GM18526 (cell line): ENCODE measurements around the gene RGS12.

Source experiments
- POLR2A ChIP-seq: IDR thresholded peaks from 3 replicates; pipeline ENCODE4 v1.6.1; 2011; ENCODE audit not compliant: insufficient read length; ENCODE audit errors: extremely low read depth

RGS12 gene

GRCh38 chr4:3304831-3305609 lies 12.2 kb downstream of the RGS12 start:
- no peak for TF ChIP-seq POLR2A

GRCh38 chr4:3305610-3306371 lies 13.0 kb downstream of the RGS12 start:
- TF ChIP-seq POLR2A = no peak

- TF ChIP-seq POLR2A = no peak
Observed at GRCh38 chr4:3306450-3306849, 13.6 kb downstream of the RGS12 start.

GRCh38 chr4:3307060-3307459 lies 14.2 kb downstream of the RGS12 start:
- no peak for TF ChIP-seq POLR2A

GRCh38 chr4:3307486-3307885 lies 14.7 kb downstream of the RGS12 start:
- TF ChIP-seq POLR2A = no peak

- no peak for TF ChIP-seq POLR2A
Observed at GRCh38 chr4:3307891-3308575, 15.2 kb downstream of the RGS12 start.

- no peak for TF ChIP-seq POLR2A
Observed at GRCh38 chr4:3308691-3309090, 15.9 kb downstream of the RGS12 start.

- no peak for TF ChIP-seq POLR2A
Observed at GRCh38 chr4:3310301-3311094, 17.7 kb downstream of the RGS12 start.

GRCh38 chr4:3311095-3311372 lies 18.2 kb downstream of the RGS12 start:
- no peak for TF ChIP-seq POLR2A

GRCh38 chr4:3311489-3312171 lies 18.8 kb downstream of the RGS12 start:
- no peak for TF ChIP-seq POLR2A

GRCh38 chr4:3312362-3312761 lies 19.5 kb downstream of the RGS12 start:
- no peak for TF ChIP-seq POLR2A

- no peak for TF ChIP-seq POLR2A
Observed at GRCh38 chr4:3313139-3313538, 20.3 kb downstream of the RGS12 start.

- TF ChIP-seq POLR2A = no peak
Observed at GRCh38 chr4:3313556-3314228, 20.9 kb downstream of the RGS12 start.

- no peak for TF ChIP-seq POLR2A
Observed at GRCh38 chr4:3314706-3315260, 22.0 kb downstream of the RGS12 start.
